SK-N-SH (cell line): ENCODE measurements around the gene SLF2. TPM values are rescaled to one million over a fixed set of nuclear protein-coding genes. Genes with fewer than 3 reads are reported as not detected.

Source experiments
- CTCF ChIA-PET: fragments of 300-600, 350-600 bp; formaldehyde crosslinking; extraction: SDS; loops from one replicate; lab custom pipeline; 2021; lab: Yijun Ruan, JAX
- POLR2A ChIA-PET: fragments of 350-600 bp; sonication (Branson Sonifier 250); formaldehyde crosslinking; extraction: SDS; loops from one replicate; lab custom pipeline; 2020; ENCODE audit warnings: antibody characterized with exemption, inconsistent platforms; lab: Yijun Ruan, JAX
- DNase-seq: peaks from one replicate; pipeline ENCODE4 v3.0.0; 2012
- H2AFZ ChIP-seq: fragments of 200-600 bp; sonication (generic); 2 replicates; pipeline ENCODE4 v1.8.1; 2016; ENCODE audit warnings: antibody characterized with exemption, mild to moderate bottlenecking, low read depth
- H3F3A ChIP-seq: fragments of 200-600 bp; sonication (generic); replicated peaks from 2 replicates; pipeline ENCODE3; 2016; ENCODE audit warnings: antibody characterized with exemption, mild to moderate bottlenecking; ENCODE audit not compliant: insufficient read depth
- H3K27ac ChIP-seq, 2 experiments: fragments of 200-500 bp in 1 of 2; fragments of 200-600 bp in 1 of 2; sonication (Bioruptor generic) in 1 of 2; sonication (generic), shearing (Covaris generic) in 1 of 2; 2 replicates each; pipeline versions ENCODE4 v1.5.1 to v1.6.1; 2014 to 2016; ENCODE audit warnings: low read depth in 2 of 2, inconsistent platforms in 1 of 2, low read length in 1 of 2, mild to moderate bottlenecking in 1 of 2, mixed read lengths in 1 of 2
- H3K27me3 ChIP-seq: fragments of 200-600 bp; sonication (generic), shearing (Covaris generic); 2 replicates; pipeline ENCODE4 v1.6.1; 2016; ENCODE audit warnings: mixed run types; ENCODE audit not compliant: insufficient read depth
- H3K36me3 ChIP-seq, 2 experiments: fragments of 200-500 bp in 1 of 2; fragments of 200-600 bp in 1 of 2; sonication (Bioruptor generic) in 1 of 2; sonication (generic) in 1 of 2; replicated peaks in 1 of 2; 2 replicates each; pipeline versions ENCODE3 to v1.5.1; 2014 to 2016; ENCODE audit warnings: low read length in 1 of 2, mild to moderate bottlenecking in 1 of 2; ENCODE audit not compliant: insufficient read depth in 2 of 2, control insufficient read depth in 1 of 2
- H3K4me1 ChIP-seq, 2 experiments: fragments of 200-500 bp in 1 of 2; fragments of 200-600 bp in 1 of 2; sonication (Bioruptor generic) in 1 of 2; sonication (generic), shearing (Covaris generic) in 1 of 2; 2 replicates each; pipeline versions ENCODE4 v1.5.1 to v1.6.1; 2014 to 2016; ENCODE audit warnings: low read depth in 1 of 2, low read length in 1 of 2, mixed run types in 1 of 2; ENCODE audit not compliant: insufficient read depth in 2 of 2, control insufficient read depth in 1 of 2
- H3K4me2 ChIP-seq: fragments of 200-600 bp; sonication (generic), shearing (Covaris generic); 2 replicates; pipeline ENCODE4 v1.6.1; 2017; ENCODE audit warnings: mixed run types
- H3K4me3 ChIP-seq, 2 experiments: fragments of 200-500 bp in 1 of 2; fragments of 200-600 bp in 1 of 2; sonication (Bioruptor generic) in 1 of 2; sonication (generic), shearing (Covaris generic) in 1 of 2; 2 replicates each; pipeline versions ENCODE4 v1.5.1 to v1.8.1; 2014 to 2016; ENCODE audit warnings: low read depth in 2 of 2, inconsistent platforms in 1 of 2, low read length in 1 of 2, mild to moderate bottlenecking in 1 of 2, mixed read lengths in 1 of 2, moderate library complexity in 1 of 2
- H3K79me2 ChIP-seq: fragments of 200-600 bp; sonication (generic); 2 replicates; pipeline ENCODE4 v1.8.1; 2017; ENCODE audit warnings: mild to moderate bottlenecking; ENCODE audit not compliant: insufficient read depth
- H3K9ac ChIP-seq: fragments of 200-600 bp; sonication (generic); 2 replicates; pipeline ENCODE4 v1.6.1; 2017; ENCODE audit warnings: mixed run types
- H3K9me2 ChIP-seq: fragments of 200-600 bp; sonication (generic); 2 replicates; pipeline ENCODE4 v1.6.1; 2017; ENCODE audit warnings: mixed run types
- H3K9me3 ChIP-seq: fragments of 200-600 bp; sonication (generic); 2 replicates; pipeline ENCODE4 v1.6.1; 2017; ENCODE audit warnings: mixed run types, mild to moderate bottlenecking, moderate library complexity
- H4K20me1 ChIP-seq: fragments of 200-600 bp; sonication (generic); 2 replicates; pipeline ENCODE4 v1.6.1; 2017; ENCODE audit warnings: mild to moderate bottlenecking, mixed run types; ENCODE audit not compliant: insufficient read depth
- CHD2 ChIP-seq: fragments of 150-350 bp; IDR thresholded peaks from 2 replicates; pipeline ENCODE4 v1.6.1; 2018; ENCODE audit warnings: low read length; ENCODE audit not compliant: partially characterized antibody
- CTCF ChIP-seq: fragments of 200-600 bp; sonication (generic); IDR thresholded peaks from 2 replicates; pipeline ENCODE4 v1.6.1; 2017; ENCODE audit warnings: antibody characterized with exemption, mild to moderate bottlenecking, moderate library complexity
- ELF1 ChIP-seq: IDR thresholded peaks from 2 replicates; pipeline ENCODE4 v1.4.0; 2012
- EP300 ChIP-seq, 2 experiments: IDR thresholded peaks; 2 replicates each; pipeline versions ENCODE4 v1.4.0 to v1.6.1; 2012; ENCODE audit warnings: borderline replicate concordance in 1 of 2, low read depth in 1 of 2, low read length in 1 of 2
- EZH2phosphoT487 ChIP-seq: fragments of 200-600 bp; sonication (generic); IDR thresholded peaks from 2 replicates; pipeline ENCODE4 v1.6.1; 2017; ENCODE audit warnings: low read depth, mixed run types, mild to moderate bottlenecking, antibody characterized with exemption, moderate library complexity, borderline replicate concordance
- FOXM1 ChIP-seq: IDR thresholded peaks from 2 replicates; pipeline ENCODE4 v1.4.0; 2012; ENCODE audit warnings: low read depth, mild to moderate bottlenecking
- GABPA ChIP-seq: IDR thresholded peaks from 2 replicates; pipeline ENCODE4 v1.4.0; 2012; ENCODE audit warnings: low read depth, mild to moderate bottlenecking
- GATA2 ChIP-seq: sonication (generic); formaldehyde crosslinking; IDR thresholded peaks from 2 replicates; pipeline ENCODE4 v1.5.0; 2020; ENCODE audit warnings: mild to moderate bottlenecking, missing genetic modification reagents
- MEF2A ChIP-seq: IDR thresholded peaks from 2 replicates; pipeline ENCODE4 v1.4.0; 2012; ENCODE audit warnings: low read depth, borderline replicate concordance
- MXI1 ChIP-seq: IDR thresholded peaks from 2 replicates; pipeline ENCODE4 v1.6.1; 2012; ENCODE audit warnings: mild to moderate bottlenecking, low read depth, low read length, improper control_type of control experiment
- NFIC ChIP-seq: IDR thresholded peaks from 2 replicates; pipeline ENCODE4 v1.4.0; 2012; ENCODE audit warnings: borderline replicate concordance
- NRF1 ChIP-seq: IDR thresholded peaks from 2 replicates; pipeline ENCODE4 v1.6.1; 2012; ENCODE audit warnings: low read depth, mild to moderate bottlenecking, low read length
- PBX3 ChIP-seq: IDR thresholded peaks from 2 replicates; pipeline ENCODE4; 2012
- REST ChIP-seq: IDR thresholded peaks from 2 replicates; pipeline ENCODE4 v1.6.1; 2012; ENCODE audit warnings: mild to moderate bottlenecking, low read depth, low read length, moderate library complexity
- SIN3A ChIP-seq: IDR thresholded peaks from 2 replicates; pipeline ENCODE4 v1.6.1; 2012; ENCODE audit warnings: low read depth, mild to moderate bottlenecking, low read length, moderate library complexity, borderline replicate concordance
- SMC3 ChIP-seq: IDR thresholded peaks from 2 replicates; pipeline ENCODE4 v1.6.1; 2012; ENCODE audit warnings: low read depth, low read length, improper control_type of control experiment
- TEAD4 ChIP-seq: IDR thresholded peaks from 2 replicates; pipeline ENCODE4 v1.4.0; 2012; ENCODE audit warnings: mild to moderate bottlenecking, borderline replicate concordance; ENCODE audit not compliant: insufficient read depth
- ZBTB33 ChIP-seq: IDR thresholded peaks from 2 replicates; pipeline ENCODE4 v1.4.0; 2012; ENCODE audit warnings: low read depth, borderline replicate concordance
- WGBS: methylation state at CpG from one replicate; pipeline ENCODE4 v1.1.6; 2017; ENCODE audit warnings: low lambda C conversion rate; 5-methylcytosine and 5-hydroxymethylcytosine counted together
- polyA plus RNA-seq, 3 experiments: library from polyadenylated mRNA; depleted of rRNA; stranded (reverse); fragments of >200 nt; gene quantifications; 2 replicates each; pipeline ENCODE4 v1.2.3, GENCODE V29; 2012

The SLF2 gene
- polyA plus RNA-seq, 1 of the 3 experiments (the other 2 are of a cell fraction) = 6.3 TPM

DNA sequence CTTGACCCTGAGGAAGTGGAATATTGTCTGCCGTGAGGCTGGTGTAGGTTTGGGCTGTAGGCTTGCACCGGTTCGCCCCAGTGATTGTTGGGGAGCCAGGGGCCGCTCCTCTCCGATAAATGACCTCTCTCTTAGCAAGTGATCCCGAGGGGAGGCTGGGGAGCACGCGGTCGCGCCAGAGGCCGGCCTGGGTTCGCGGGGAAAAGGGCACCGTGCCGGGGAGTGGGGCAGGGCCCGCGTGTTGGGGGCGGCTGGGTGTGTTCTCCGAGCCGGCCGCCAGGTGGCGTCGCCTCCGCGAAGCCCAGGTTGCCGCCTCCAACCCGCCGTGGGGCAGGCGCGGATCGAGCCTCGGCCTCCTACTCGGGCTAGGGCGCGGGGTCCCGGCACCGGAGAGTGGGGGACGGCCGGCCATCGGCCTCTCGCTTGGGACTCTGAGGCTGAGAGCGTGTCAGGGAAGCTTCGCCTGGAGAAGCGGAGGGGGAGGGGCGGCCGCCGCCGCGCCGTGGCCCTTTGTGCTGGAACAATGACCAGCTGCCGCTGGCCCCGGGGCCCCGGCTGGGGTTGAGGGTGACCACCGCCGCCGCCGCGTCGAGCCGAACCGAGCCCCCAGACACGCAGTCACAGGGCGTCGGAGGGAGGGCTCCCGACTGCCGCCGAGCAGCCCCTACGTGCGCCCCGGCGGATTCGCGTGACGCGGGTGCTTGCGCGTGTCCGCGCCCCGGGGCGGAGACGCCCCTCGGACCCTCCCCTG lies 86.4 kb downstream of the SLF2 start (continued):
- TF ChIP-seq REST (no peak), MXI1 (peak; percentile 67), TEAD4 (no peak), SIN3A (peak; percentile 70; the same call in 1 of the 2 replicates)

DNA sequence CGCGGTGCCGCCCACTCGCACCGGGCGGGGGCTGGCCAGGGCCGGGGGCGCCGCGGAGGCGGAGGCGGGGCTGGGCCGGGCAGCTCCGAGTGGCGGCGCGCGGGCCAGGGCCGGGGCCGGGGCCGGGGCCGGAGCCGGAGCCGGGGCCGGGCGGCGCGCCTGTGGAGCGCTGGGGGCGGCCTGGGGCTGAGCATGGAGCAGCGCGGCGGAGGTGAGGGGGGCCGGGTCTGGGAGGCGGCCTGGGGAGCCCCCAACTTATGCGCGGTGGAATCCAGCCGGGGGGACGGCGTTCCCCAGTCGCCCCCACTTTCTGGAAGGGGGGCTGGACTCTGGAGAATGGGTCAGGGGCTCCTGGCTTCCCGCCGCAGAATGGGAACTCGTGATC lies 87.0 kb downstream of the SLF2 start, which contains the start of gene LZTS2:
TSS of gene LZTS2 (plus strand) at position 67 of the 385 bp plus-strand sequence. CDS start 2,731 bp downstream, outside the sequence.
- no CpG with 5 or more reads among the region's 44 CpGs for WGBS
- H3K36me3 ChIP-seq = peaks cover 25 to 26% of the 10 kb centered on the region in 2 experiments
- H3K9ac ChIP-seq = peak within 1 kb of the TSS; percentile 99
- H3K9me3 ChIP-seq = no peaks in the 10 kb centered on the region
- peak; percentile 93 for DNase-seq
- peak within 1 kb of the TSS; percentile 97 for H3K4me2 ChIP-seq
- POLR2A ChIA-PET = interaction anchor here (0.8 to 1.4 kb wide), 5 partner anchors 9 to 42 kb away, joined by 3 to 5 read pairs (median 3); partner anchors contain the start of genes PDZD7 and SFXN3
- peaks cover 20 to 37% of the 10 kb centered on the region in 2 experiments; a peak in 3 of 4 replicates for H3K4me1 ChIP-seq
- H3K9me2 ChIP-seq = no peaks in the 10 kb centered on the region
- H3K27ac ChIP-seq = peak within 1 kb of the TSS; percentile 98 to 99
- peaks cover 63% of the 10 kb centered on the region for H3K79me2 ChIP-seq
- H3F3A ChIP-seq = peaks cover 41% of the 10 kb centered on the region
- peak within 1 kb of the TSS; percentile 72; the same call in 1 of the 2 replicates for H2AFZ ChIP-seq
- peak within 1 kb of the TSS; percentile 90 to 99 for H3K4me3 ChIP-seq
- CTCF ChIA-PET = interaction anchor here (0.7 to 24.5 kb wide), 16 partner anchors 10 to 146 kb away, joined by 3 to 443 read pairs (median 4); partner anchors contain the start of genes KAZALD1, MRPL43, PDZD7 and SEMA4G
- H4K20me1 ChIP-seq = peaks cover 31% of the 10 kb centered on the region
- no peaks in the 10 kb centered on the region for H3K27me3 ChIP-seq
- TF ChIP-seq EZH2phosphoT487 (no peak), SIN3A (no peak), MXI1 (no peak), GATA2 (CRISPR knock-in tag) (no peak), MEF2A (no peak), CTCF (no peak), SMC3 (no peak), CHD2 (no peak), NRF1 (no peak), GABPA (no peak), NFIC (no peak), ZBTB33 (no peak), ELF1 (no peak), EP300 (IDR thresholded peaks at IDR 0.05; ENCODE audit: borderline replicate concordance in 1 of 2, low read depth in 1 of 2, low read length in 1 of 2) (no peak), PBX3 (no peak), FOXM1 (no peak)
